ENCODE results near the gene PPP1R3G.
A peak's percentile ranks its signal among the peaks of the same experiment; 100 is the strongest.

The PPP1R3G gene

GRCh38 chr6:5088780-5089179 lies 3.6 kb downstream of the PPP1R3G start:
- no peak for TF ChIP-seq CTCF (IDR thresholded peaks at IDR 0.05; ENCODE audit: low read depth, low read length, missing control alignments)
- in situ Hi-C loops (cut with HindIII; ENCODE audit: low sequenced_read_pairs), result no loop called here
- no peak overlapping the region for H3K4me3 ChIP-seq (ENCODE audit: low read depth, low read length)
- DNase-seq (ENCODE audit: low read depth), result no peak

- no peak for TF ChIP-seq CTCF (IDR thresholded peaks at IDR 0.05; ENCODE audit: low read depth, low read length, missing control alignments)
- in situ Hi-C loops (cut with HindIII; ENCODE audit: low sequenced_read_pairs), result no loop called here
- H3K4me3 ChIP-seq (ENCODE audit: low read depth, low read length), result no peak overlapping the region
- DNase-seq (ENCODE audit: low read depth), result no peak
Measured at GRCh38 chr6:5089481-5090438, 4.6 kb downstream of the PPP1R3G start.

GRCh38 chr6:5090603-5091002 lies 5.5 kb downstream of the PPP1R3G start:
- H3K4me3 ChIP-seq (ENCODE audit: low read depth, low read length), result no peak overlapping the region
- no peak for DNase-seq (ENCODE audit: low read depth)
- in situ Hi-C loops (cut with HindIII; ENCODE audit: low sequenced_read_pairs), result no loop called here
- no peak for TF ChIP-seq CTCF (IDR thresholded peaks at IDR 0.05; ENCODE audit: low read depth, low read length, missing control alignments)

DNA sequence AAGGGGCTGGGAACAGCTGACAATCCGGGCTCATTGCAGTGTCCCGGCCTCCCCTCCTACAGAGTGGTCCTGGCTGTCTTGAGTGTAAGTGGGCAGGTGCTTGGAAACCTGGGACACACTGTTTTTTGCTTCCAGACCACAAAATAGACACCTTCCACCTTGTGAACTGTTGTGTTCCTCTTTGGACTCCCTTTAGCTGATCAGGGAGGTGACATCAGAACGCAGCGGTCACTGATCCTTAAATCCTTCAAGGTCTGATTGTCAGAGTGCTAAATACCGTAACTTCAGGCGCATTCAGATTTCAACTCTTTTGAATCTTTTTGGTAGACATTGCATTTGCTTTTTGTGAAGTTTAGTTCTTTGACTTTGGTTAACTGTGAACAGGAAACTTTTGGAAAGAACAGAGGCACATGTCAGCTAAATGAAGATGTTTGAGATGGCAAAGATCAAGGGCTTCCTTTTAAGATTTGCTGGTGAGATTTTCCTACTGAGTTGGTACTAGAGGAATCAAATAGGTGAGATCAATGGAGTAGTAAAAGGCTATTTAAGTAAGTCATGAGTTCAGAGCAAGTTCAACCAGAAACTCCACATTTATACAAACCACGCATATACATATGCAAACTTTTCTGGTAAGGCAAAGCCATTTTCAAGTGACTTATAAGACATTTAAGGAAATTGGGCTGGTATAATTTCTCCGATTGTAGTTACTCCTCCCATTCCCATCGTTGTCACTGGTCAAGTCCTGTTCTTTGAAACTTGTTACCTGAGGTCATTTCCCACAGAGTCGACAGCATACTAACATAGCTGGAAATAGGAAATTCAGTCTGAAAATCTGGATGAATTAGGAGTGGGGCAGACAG lies 6.3 kb downstream of the PPP1R3G start:
- DNase-seq (ENCODE audit: low read depth), result no peak
- in situ Hi-C loops (cut with HindIII; ENCODE audit: low sequenced_read_pairs), result no loop called here
- TF ChIP-seq CTCF (IDR thresholded peaks at IDR 0.05; ENCODE audit: low read depth, low read length, missing control alignments), result no peak
- no peak overlapping the region for H3K4me3 ChIP-seq (ENCODE audit: low read depth, low read length)

DNA sequence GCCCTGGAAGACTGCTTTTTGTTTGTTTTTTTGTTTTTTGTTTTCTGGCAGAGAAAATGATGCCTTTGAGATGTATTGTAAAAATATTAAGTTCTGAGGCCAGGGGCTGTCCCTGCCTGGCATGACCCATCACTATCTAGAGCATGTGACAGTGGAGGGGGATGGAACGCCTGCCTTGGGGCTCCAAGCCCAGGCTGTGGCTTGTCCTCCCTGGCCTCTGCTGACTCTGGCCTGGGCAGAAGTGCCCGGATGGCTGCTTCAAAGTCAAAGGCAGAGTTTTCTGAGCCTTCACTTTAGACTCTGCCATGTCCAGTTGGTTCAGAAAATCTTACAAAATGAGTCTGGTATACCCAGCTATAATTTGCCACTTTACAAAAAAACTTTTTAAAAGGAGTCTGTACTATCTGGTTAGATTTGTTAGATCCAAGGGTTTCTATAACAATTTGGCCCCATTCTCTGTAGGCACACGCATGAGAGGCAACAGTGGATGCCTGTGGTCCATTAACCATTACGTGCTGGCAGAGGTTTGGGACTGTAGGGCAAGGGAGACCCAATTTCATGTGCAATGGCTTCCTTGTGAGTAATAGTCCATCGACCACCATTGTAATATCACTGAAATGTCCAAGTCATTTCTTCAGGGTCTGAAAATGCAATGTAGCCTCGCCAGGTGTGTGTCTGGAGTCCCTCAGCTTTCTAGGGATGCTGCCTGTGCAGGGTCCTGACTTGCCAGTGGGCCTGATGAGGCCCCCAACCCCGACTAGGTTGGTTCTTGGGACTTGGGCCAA lies 8.3 kb downstream of the PPP1R3G start:
- no peak for TF ChIP-seq CTCF (IDR thresholded peaks at IDR 0.05; ENCODE audit: low read depth, low read length, missing control alignments)

DNA sequence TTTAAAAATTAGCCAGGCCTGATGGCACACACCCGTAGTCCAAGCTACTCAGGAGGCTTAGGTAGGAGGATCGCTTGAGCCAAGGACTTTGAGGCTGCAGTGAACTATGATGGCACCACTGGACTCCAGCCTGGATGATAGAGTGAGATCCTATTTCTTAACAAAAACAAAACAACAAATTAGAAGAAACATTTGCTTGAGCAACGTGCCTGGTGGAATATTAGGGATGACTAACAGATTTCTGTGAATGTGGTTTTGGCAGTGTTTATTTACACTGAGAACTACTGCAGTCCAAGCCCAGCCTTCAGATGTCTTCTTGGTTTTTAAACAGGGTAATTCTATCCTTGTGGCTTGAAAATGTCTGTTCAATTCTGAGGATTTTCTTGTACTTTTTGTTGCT lies 9.2 kb downstream of the PPP1R3G start:
- peak; percentile 89 for DNase-seq (ENCODE audit: low read depth)
- H3K4me3 ChIP-seq (ENCODE audit: low read depth, low read length), result no peak overlapping the region

More for the DNA sequence above, 8.3 kb downstream of the PPP1R3G start:
- H3K4me3 ChIP-seq (ENCODE audit: low read depth, low read length), result no peak overlapping the region
- in situ Hi-C loops (cut with HindIII; ENCODE audit: low sequenced_read_pairs), result no loop called here
- no peak for DNase-seq (ENCODE audit: low read depth)

More for the DNA sequence above, 9.2 kb downstream of the PPP1R3G start:
- in situ Hi-C loops (cut with HindIII; ENCODE audit: low sequenced_read_pairs), result no loop called here
- TF ChIP-seq CTCF (IDR thresholded peaks at IDR 0.05; ENCODE audit: low read depth, low read length, missing control alignments), result no peak
